ENCODE measurements around the gene RAB37.

RAB37 gene

DNA sequence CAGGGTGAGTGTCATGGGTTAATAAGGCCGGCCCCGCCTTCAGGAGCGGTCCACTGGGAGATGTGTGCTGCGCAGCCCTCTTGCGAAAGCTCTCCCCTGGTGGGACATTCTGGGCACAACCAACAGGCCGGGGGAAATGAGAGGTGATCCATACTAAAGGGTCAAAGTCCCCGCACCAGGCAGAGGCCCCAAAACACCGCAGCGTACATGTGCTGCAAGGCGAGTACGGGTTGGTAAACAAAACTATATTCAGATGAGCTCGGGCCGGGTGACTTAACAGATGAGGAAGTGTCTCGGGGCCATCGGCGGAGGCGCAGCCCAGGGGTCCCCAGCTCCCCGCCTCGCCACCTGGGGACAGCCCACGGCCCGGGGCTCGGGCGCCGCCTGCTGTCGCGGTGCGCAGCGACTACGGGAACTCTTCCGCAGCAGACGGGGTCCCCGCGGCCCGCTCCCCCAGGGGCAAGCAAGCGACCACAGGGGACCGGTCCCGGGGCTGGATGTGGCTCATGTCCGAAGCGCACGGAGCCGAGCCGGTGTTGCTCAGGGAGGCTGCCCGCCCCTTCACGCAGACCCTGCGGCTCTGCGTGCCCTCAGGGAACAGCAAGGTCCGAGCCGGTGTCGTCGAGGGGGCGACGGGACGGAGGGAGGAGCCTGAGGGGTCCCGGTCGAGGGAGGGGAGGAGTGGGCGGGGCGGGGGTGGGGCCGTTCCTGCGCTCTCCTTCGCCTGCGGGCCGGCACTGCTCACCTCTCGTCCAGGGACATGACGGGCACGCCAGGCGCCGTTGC, at the start of gene RAB37:
TSS of gene RAB37 (plus strand) at position 744 of the 786 bp plus-strand sequence. CDS start at position 761, 17 bp downstream.
- DNase-seq: peak; percentile 64

DNA sequence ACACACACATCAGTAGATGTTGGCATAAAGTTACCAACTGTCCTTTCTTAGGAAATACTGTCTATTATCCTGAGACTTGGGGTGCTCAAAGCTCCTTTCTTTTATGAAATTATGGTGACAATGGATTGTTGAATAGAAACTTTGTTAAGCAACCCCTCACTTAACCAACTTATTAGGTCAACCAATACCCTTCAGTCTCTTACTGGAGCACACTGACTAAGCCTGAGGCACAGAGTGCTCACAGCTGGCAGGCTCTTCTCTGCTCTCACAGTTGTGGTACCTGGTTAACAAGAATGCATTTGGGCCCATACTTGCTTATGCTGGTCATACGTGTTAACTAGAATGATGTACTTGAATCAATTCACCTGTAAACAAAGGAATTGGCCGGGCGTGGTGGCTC, 49.2 kb upstream of the RAB37 start:
- no peak for DNase-seq

DNA sequence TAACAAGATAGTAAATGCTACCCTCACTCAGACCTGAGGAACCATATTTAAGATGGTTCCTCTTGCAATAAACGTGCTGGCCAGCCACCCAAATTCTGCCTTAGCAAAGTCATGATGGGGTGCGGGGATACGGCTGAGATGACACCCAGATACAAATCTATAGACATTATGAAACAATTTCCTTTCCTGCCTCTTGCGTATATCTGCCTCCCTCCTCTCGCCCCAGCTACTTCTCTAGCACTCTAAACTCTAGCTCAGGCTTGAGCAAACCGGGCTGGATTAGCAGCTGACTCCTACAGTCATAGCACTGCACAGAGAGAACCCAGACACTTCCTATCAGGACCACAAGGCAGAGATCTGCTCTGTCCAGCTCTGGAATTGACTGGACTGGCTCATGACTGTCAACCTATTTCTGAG, 46.6 kb upstream of the RAB37 start:
- no peak for DNase-seq

- no peak for DNase-seq
These were observed 45.9 kb upstream of the RAB37 start for GRCh38 chr17:74691151-74691550.

- DNase-seq: no peak
These were observed 43.0 kb upstream of the RAB37 start for GRCh38 chr17:74694081-74694480.

DNA sequence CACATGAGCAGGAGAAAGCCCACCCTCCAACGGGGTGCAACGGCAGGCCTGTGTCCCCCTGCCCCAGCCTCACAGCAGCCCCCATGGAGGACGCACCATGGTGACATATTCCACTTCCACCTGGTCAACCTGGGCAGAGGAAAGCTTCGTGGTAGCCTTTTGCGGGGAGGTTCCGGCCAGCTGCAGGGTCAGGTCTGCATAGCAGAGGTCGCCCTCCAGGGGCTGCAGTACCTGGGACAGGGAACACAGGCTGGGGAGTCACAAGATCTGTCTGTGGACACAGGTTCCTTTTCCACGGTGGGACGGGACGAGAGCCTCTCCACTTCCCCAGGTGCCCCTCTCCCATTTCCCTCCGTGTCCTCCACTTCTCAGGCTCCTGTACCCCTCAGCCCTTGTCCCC, 41.4 kb upstream of the RAB37 start:
- DNase-seq: no peak

GRCh38 chr17:74697515-74697914, 39.5 kb upstream of the RAB37 start:
- DNase-seq: no peak

DNA sequence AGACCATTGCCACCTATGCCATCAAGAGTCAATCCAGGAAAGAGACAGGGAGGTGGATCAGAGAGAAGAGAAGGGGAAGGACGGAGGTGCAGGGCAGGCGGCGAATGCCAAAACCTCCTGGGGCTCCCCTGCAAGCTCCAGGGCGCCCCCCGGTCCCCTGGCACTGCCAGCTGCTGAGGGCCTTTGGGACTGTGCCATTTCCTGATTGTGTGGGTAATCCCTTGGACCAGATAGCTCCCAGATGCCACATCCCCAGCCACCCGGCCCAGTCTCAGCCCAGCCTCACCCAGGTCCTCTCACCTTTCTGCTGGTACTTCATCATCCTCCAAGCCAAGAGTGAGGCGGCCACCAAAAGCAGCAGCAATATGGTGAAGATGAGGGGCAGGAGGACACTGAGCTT, 39.0 kb upstream of the RAB37 start:
- DNase-seq: no peak

DNA sequence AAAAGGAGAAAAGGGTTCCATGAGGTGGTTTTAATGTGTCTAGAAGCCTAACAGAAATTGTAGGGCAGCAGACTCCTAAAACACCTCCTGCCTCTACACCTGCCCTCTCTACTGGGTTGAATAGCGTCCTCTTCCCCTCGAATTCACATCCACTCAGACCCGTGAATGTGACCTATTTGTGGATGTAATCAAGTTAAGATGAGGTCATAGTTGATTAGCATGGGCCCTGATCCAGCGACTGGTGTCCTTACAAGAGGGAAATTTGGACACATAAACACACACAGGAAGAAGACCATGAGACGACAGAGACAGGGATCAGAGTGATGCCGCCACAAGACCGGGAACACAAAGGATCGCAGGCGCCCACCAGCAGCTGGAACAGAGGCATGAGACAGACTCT, 37.8 kb upstream of the RAB37 start:
- no peak for DNase-seq

DNA sequence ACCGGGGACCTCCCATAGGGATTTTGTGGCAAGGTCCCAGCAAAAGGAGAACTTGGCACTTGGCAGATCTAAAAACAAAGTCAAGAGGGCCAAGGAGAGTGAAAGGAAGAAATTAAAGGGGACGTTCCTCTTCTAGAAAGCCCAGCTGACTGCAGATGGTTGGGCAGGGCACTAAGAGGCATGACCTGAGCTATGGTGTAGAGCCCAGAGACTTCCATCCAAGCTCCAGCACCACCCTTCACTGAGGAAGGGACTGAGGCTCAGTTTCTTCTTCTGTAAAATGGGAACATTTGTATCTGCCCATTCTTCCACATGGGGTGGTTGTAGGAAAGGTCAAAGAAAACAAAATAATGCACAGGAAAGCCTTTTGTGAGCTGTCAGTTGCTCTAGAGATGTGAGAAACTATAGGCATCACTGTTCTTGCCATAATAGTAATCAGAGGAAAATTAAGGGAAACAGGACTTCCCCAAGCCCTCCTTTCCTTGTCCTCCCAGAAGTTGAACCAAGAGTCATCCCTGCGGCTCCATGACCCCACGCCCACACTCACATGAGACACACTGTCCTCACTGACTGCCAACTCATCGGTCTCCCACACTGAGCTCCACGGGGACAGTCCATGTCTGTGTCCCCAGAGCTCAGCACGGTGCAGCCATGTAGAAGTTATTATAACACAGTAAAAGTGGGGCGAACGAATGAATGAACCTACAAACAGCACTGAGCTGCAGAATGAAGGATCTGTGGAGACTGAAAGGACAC, 34.8 kb upstream of the RAB37 start:
- DNase-seq: no peak

GRCh38 chr17:74703311-74703710, 33.7 kb upstream of the RAB37 start:
- no peak for DNase-seq

DNA sequence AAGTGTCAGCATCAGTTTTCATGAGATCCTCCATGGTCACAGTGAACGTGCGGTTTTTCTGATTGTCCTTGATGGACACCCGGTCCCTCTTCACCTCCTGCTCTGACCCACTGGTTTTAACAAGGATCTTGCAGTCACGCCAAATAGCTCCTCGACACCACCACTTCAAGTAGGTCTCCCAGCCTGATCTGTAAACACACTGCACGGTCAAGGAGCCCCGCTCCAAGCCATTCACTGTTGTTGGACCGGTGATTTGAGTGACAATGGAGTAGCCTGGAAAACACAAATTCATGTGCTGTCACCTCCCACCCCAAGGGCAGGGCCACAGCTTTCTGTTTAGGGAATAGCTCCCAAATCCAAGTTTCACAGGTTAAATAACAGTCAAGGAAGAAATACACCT, 32.5 kb upstream of the RAB37 start:
- no peak for DNase-seq

DNA sequence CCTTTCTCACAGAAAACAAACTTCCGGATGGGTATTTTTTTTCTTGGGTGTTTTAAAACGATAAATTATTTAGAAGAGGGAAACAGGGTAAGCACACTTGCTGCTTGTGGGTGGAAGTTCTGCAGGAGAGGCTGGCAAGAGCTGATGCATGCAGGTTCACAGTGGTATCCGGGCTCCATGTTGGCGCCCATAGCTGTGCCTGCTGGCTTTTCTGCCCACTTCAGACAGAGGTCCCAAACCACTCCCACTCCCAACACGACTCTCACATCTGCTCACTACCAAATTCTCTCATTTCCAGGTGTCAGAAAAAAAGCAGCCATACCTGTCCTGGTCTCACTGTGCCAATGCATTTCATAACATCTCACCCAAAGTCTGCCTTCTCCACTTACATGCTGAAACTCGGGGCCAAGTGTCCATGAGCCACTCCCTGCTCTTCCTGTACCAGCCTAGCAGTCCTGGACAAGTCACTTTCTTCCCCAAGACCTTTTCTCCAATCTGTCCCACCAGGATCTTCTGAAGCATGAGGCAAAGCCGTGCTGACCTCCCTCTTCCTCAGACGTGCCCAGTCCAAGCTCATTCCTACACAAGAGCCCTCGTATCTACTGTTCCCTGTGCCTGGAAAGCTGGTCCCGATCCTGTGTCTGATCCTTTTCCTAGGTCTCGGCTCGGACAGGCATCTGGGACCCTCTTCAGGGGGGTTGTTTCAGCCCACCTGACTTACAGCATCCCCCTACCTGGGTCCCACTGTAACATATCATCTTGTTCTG, 25.8 kb upstream of the RAB37 start:
- no peak for DNase-seq

DNA sequence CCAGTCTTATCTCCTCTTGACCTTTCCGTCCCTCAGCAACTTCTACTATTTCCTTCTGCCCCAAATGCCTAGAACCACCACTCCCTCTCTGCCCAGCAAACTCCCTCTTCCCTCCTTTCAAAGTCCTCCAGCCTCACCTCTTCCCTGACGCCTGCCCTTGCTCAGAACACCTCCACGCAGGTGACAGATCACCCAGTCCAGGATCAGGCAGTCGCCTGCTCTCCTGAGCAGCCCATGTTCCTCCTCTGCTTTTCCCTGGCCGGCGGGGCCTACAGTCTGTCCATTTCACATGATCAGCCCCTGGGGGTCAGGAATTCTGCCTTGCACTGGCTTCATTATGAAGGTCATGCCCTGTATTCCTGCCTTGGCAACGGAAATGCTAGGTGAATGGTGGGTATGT, 24.8 kb upstream of the RAB37 start:
- DNase-seq: no peak

DNA sequence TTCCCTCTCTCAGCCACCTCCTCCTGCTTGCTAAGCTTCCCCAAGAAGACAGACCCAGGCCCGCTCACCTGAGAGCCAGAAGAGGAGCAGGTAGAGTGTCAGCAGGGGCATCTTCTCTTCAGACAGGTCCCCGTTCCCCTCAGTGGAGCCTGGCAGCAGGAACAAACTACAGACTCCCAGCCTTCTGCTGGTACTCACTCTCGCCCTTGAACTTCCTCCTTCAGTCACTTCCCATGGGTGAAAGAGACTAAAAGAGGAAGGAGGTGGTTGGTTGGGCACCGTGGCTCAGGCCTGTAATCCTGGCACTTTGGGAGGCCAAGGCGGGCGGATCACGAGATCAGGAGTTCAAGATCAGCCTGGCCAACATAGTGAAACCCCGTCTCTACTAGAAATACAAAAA, 24.3 kb upstream of the RAB37 start, which contains the start of gene CD300LF:
TSS of gene CD300LF (minus strand) at position 168 of the 400 bp plus-strand sequence. CDS start at position 111, 57 bp downstream.
- no peak for DNase-seq

DNA sequence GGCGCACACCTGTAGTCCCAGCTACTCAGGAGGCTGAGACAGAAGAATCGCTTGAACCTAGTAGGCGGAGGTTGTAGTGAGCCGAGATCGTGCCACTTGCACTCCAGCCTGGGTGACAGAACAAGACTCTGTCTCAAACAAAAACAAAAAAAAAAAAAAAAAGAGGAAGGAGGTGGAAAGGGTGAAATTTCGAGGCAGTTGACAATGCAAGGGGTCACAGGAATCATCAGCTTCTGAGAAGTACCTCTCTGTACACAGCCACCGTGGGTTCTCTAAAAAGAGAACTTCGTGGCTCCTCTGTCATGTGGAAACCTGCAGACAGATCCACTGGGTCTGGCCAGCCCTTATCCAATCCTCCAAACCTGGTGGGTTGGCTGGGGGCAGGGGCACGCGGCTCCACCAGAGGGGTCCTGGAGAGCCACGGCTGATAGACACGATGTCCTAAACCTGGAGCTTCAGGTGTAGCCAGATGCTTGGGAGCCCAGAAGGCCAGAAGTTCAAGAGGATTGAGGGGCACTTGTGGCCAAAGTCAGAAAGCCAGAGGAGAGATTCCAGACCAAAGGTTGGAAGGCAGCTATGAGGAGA, 23.8 kb upstream of the RAB37 start:
- no peak for DNase-seq

DNA sequence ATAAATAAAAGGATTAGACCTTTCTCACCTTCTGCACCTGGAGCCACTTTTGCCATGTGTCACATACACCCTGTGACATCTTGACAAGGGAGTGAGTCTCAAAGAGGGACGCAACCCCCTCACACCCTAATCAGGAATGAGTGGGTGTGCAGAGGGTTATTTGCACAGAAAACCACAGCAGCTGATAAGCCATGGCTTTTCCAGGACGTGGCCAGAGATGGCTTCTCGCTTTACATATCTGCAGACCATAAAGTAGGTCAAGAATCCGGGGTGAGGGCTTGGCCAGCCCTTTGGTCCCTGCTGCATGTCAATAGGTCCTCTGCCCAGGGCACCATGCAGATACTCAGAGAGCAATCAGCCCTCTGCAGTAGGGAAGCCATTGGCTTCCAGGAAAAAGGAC, 21.9 kb upstream of the RAB37 start:
- no peak for DNase-seq

DNA sequence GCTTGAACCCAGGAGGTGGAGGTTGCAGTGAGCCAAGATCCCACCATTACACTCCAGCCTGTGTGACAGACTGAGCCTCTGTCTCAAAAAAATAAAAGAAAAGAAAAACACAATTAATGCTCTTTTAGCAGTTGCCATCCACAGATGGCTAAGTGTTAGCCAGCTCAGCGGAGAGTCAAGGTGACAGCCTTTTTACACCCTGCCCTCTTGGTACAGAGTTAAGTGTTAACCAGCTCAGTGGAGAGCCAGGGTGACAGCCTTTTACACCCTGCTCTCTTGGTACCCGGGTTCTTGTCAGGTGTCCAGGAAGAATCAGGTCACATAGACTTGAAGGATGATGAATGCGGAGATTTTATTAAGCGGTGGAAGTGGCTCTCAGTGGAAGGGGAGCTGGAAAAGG, 16.6 kb upstream of the RAB37 start:
- no peak for DNase-seq

DNA sequence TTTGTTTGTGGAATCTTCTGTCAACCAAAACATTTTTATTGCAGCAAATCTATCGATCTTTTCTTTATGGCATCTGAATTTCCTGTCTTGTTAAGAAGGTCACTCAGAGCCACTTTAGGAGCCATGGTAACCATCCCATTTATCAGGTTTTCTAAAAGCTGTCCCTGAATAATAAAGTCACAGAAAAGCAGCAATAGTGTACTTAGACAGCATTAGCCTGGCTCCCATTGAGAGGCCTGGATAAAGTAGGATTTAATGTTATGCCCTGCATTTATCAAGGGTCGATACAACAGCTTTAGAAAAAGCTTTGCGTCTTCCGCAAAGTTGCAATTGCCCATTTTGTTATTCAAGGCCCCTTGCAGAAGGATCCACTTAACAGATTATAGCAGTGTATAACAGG, 14.3 kb upstream of the RAB37 start:
- no peak for DNase-seq

DNA sequence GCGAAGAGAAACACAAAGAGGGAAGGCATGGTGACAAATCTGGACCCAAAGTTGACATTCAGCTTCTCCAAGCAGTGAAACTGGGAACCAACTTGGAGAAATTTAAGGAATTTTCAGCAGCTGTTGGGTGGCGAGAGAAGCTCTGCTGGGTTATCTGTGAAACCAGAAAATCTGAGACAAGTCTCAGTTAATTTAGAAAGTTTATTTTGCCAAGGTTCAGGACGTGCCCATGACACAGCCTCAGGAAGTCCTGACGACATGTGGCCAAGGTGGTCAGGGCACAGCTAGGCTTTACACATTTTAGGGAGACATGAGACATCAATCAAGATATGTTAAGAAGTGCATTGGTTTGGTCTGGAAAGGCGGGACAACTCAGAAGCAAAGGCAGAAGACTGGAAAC, 13.2 kb upstream of the RAB37 start:
- no peak for DNase-seq

DNA sequence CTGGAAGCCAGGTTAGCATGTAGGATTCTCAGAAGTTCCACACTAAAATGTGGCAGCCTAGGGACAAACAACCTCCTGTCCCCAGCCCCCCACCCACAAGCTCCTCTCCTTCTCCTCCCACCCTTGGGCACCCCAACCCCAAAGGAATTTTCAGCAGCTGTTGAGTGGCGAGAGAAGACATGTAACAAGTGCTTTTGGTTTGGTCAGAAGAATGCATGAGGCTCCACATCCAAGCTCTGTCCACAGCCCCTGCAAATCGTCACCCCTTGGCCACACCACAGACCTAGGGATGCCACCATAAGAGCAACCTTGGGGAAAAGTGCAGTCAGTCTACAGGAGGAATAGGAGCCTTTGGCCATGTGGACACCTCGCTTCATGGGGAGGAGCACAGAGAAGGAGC, 11.9 kb upstream of the RAB37 start:
- no peak for DNase-seq

DNA sequence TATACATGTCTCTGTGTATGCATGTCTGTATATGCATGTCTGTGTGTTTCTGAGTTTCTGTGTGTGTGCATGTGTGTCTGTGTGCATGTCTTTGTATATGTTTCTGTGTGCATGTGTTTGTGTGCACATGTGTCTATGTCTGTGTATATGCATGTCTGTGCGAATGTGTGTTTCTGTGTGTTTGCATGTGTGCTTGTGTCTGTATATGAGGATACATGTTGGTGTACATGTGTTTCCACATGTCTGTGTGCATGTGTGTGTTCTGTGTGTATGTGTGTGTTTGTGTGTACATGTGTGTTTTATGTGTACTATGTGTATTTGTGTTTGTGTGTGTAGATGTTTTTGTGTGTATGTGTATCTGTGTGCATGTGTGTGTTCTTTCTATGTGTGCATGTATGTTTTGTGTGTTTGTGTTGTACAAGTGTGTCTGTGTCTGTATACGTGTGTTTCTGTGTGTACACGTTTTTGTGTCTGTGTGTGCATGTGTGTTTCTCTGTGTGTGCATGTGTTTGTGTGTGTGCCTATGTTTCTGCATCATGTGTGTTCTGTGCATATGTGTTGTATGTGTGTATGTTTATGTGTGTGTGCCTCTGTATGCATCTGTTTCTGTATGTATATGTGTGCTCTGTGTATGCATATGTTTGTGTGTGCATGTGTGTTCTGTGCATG, 8.9 kb upstream of the RAB37 start:
- DNase-seq: no peak

GRCh38 chr17:74728702-74729075, 8.4 kb upstream of the RAB37 start:
- DNase-seq: no peak

Data from retina (tissue), 1 donor.